ENCODE data around the gene FIBP. TPM values are rescaled to one million over a fixed set of nuclear protein-coding genes. Genes with fewer than 3 reads are reported as not detected.

The FIBP gene
- total and polyA plus RNA-seq, 3 donors from 2014 or later = 131 to 149 (median 144) TPM

- H3K27me3 ChIP-seq = no peaks in the 10 kb centered on the region
- WGBS, 2 donors = 64 to 70% methylated on average over 11 of the region's 11 CpGs
- H3K4me3 ChIP-seq = peak overlapping the region; percentile 43 to 52
- no peaks in the 10 kb centered on the region for H3K36me3 ChIP-seq (ENCODE audit: low read depth, missing control alignments)
- no peak overlapping the region for H3K27ac ChIP-seq
- H3K9me3 ChIP-seq = no peaks in the 10 kb centered on the region
- peaks cover 8% of the 10 kb centered on the region for H3K4me1 ChIP-seq
- intact Hi-C loops (cut with DNase I; ENCODE audit: low total_unique reads) = no loop called here
- DNase-seq = no peak
- TF ChIP-seq POLR2A (IDR thresholded peaks at IDR 0.05) = no peak
- TF ChIP-seq CTCF (IDR thresholded peaks at IDR 0.05) = no peak
Measured at GRCh38 chr11:65900899-65901180, 12.6 kb upstream of the FIBP start.

- H3K4me1 ChIP-seq = peaks cover 8% of the 10 kb centered on the region
- no peak for TF ChIP-seq CTCF (IDR thresholded peaks at IDR 0.05)
- no peak for TF ChIP-seq POLR2A (IDR thresholded peaks at IDR 0.05)
- peak; percentile 87 for DNase-seq
- no peaks in the 10 kb centered on the region for H3K36me3 ChIP-seq (ENCODE audit: low read depth, missing control alignments)
- 5 to 10% methylated on average over 14 to 36 of the region's 80 CpGs for WGBS, 2 donors
- no peaks in the 10 kb centered on the region for H3K9me3 ChIP-seq
- H3K4me3 ChIP-seq = peak within 1 kb of the TSS; percentile 43 to 52
- H3K27ac ChIP-seq = no peak within 1 kb of the TSS
- intact Hi-C loops (cut with DNase I; ENCODE audit: low total_unique reads) = no loop called here
- no peaks in the 10 kb centered on the region for H3K27me3 ChIP-seq
Measured at GRCh38 chr11:65900125-65900898, 12.0 kb upstream of the FIBP start, which contains the start of gene FOSL1. Gene FOSL1 (minus strand): TSS chr11:65900388. CDS start chr11:65900339, 49 bp downstream.

- TF ChIP-seq CTCF (IDR thresholded peaks at IDR 0.05) (no peak), POLR2A (IDR thresholded peaks at IDR 0.05) (no peak)
- DNase-seq = no peak
Measured at GRCh38 chr11:65899356-65900124, 11.3 kb upstream of the FIBP start.

GRCh38 chr11:65898656-65899355, 10.5 kb upstream of the FIBP start:
- H3K27me3 ChIP-seq = no peaks in the 10 kb centered on the region
- intact Hi-C loops (cut with DNase I; ENCODE audit: low total_unique reads) = no loop called here
- no peak for DNase-seq
- WGBS, 2 donors = 24 to 56% methylated on average over 9 to 27 of the region's 28 CpGs
- no peak overlapping the region for H3K27ac ChIP-seq
- H3K9me3 ChIP-seq = no peaks in the 10 kb centered on the region
- H3K36me3 ChIP-seq (ENCODE audit: low read depth, missing control alignments) = no peaks in the 10 kb centered on the region
- H3K4me3 ChIP-seq = peak overlapping the region; percentile 43 to 52
- peaks cover 9% of the 10 kb centered on the region for H3K4me1 ChIP-seq
- no peak for TF ChIP-seq POLR2A (IDR thresholded peaks at IDR 0.05)
- no peak for TF ChIP-seq CTCF (IDR thresholded peaks at IDR 0.05)

More at GRCh38 chr11:65899356-65900124, 11.3 kb upstream of the FIBP start:
- H3K9me3 ChIP-seq = no peaks in the 10 kb centered on the region
- H3K4me3 ChIP-seq = peak overlapping the region; percentile 43 to 52
- 2% methylated on average over 50 of the region's 78 CpGs; no CpG with 5 or more reads in 1 of the 2 donors for WGBS, 2 donors
- no peaks in the 10 kb centered on the region for H3K27me3 ChIP-seq
- H3K36me3 ChIP-seq (ENCODE audit: low read depth, missing control alignments) = no peaks in the 10 kb centered on the region
- H3K4me1 ChIP-seq = peaks cover 8% of the 10 kb centered on the region
- H3K27ac ChIP-seq = no peak overlapping the region
- intact Hi-C loops (cut with DNase I; ENCODE audit: low total_unique reads) = no loop called here
